IPS-15b (cell line): Measurements from ENCODE around the gene PDE8A.

ENCODE experiments used
- H3K27me3 ChIP-seq: one replicate; pipeline ENCODE4 v1.6.1; 2013; ENCODE audit warnings: low read length; ENCODE audit not compliant: control insufficient read depth, insufficient read depth
- H3K36me3 ChIP-seq: one replicate; pipeline ENCODE4 v1.6.1; 2013; ENCODE audit warnings: low read length; ENCODE audit not compliant: control insufficient read depth, insufficient read depth
- H3K4me1 ChIP-seq: one replicate; pipeline ENCODE4 v1.6.1; 2013; ENCODE audit warnings: mild to moderate bottlenecking, low read length; ENCODE audit not compliant: control insufficient read depth, insufficient read depth
- H3K4me3 ChIP-seq: one replicate; pipeline ENCODE4 v1.5.1; 2013; ENCODE audit warnings: low read depth, low read length
- H3K9ac ChIP-seq: one replicate; pipeline ENCODE4 v1.6.1; 2013; ENCODE audit warnings: low read depth, mild to moderate bottlenecking, low read length
- H3K9me3 ChIP-seq: one replicate; pipeline ENCODE4 v1.6.1; 2013; ENCODE audit warnings: mild to moderate bottlenecking, low read length; ENCODE audit not compliant: control insufficient read depth, insufficient read depth

PDE8A gene

GRCh38 chr15:84981711-84982300 is at the start of gene PDE8A:
PDE8A (plus strand) TSS chr15:84981856; CDS start chr15:84982163, 307 bp downstream.
- Histone ChIP-seq H3K4me1 (peaks cover 6% of the 10 kb centered on the region), H3K27me3 (peaks cover 50% of the 10 kb centered on the region), H3K4me3 (peak within 1 kb of the TSS; percentile 80), H3K36me3 (no peaks in the 10 kb centered on the region), H3K9ac (peak within 1 kb of the TSS; percentile 73), H3K9me3 (no peaks in the 10 kb centered on the region)

- H3K36me3 ChIP-seq = no peaks in the 10 kb centered on the region
- no peak overlapping the region for H3K4me3 ChIP-seq
- H3K27me3 ChIP-seq = no peaks in the 10 kb centered on the region
- no peaks in the 10 kb centered on the region for H3K4me1 ChIP-seq
- H3K9me3 ChIP-seq = no peaks in the 10 kb centered on the region
- no peak overlapping the region for H3K9ac ChIP-seq
These were observed 46.5 kb upstream of the PDE8A start for GRCh38 chr15:84934942-84935729.

- H3K9me3 ChIP-seq = no peaks in the 10 kb centered on the region
- H3K36me3 ChIP-seq = no peaks in the 10 kb centered on the region
- no peaks in the 10 kb centered on the region for H3K27me3 ChIP-seq
- no peak overlapping the region for H3K4me3 ChIP-seq
- no peaks in the 10 kb centered on the region for H3K4me1 ChIP-seq
- H3K9ac ChIP-seq = no peak overlapping the region
These were observed 44.5 kb upstream of the PDE8A start for GRCh38 chr15:84937144-84937543.

- H3K27me3 ChIP-seq = no peaks in the 10 kb centered on the region
- H3K36me3 ChIP-seq = no peaks in the 10 kb centered on the region
- no peak overlapping the region for H3K4me3 ChIP-seq
- H3K9me3 ChIP-seq = no peaks in the 10 kb centered on the region
- no peak overlapping the region for H3K9ac ChIP-seq
- H3K4me1 ChIP-seq = no peaks in the 10 kb centered on the region
These were observed 42.9 kb upstream of the PDE8A start for GRCh38 chr15:84938726-84939125.

- no peaks in the 10 kb centered on the region for H3K4me1 ChIP-seq
- no peak overlapping the region for H3K9ac ChIP-seq
- no peaks in the 10 kb centered on the region for H3K27me3 ChIP-seq
- H3K9me3 ChIP-seq = no peaks in the 10 kb centered on the region
- H3K36me3 ChIP-seq = no peaks in the 10 kb centered on the region
- H3K4me3 ChIP-seq = no peak overlapping the region
These were observed 41.3 kb upstream of the PDE8A start for GRCh38 chr15:84940399-84940798.

- no peaks in the 10 kb centered on the region for H3K9me3 ChIP-seq
- H3K36me3 ChIP-seq = no peaks in the 10 kb centered on the region
- H3K4me3 ChIP-seq = no peak overlapping the region
These were observed 39.2 kb upstream of the PDE8A start for GRCh38 chr15:84942456-84942855.

GRCh38 chr15:84944311-84944710 is 37.3 kb upstream of the PDE8A start:
- Histone ChIP-seq H3K36me3 (no peaks in the 10 kb centered on the region), H3K4me3 (no peak overlapping the region), H3K27me3 (no peaks in the 10 kb centered on the region), H3K4me1 (no peaks in the 10 kb centered on the region), H3K9me3 (no peaks in the 10 kb centered on the region), H3K9ac (no peak overlapping the region)

More at GRCh38 chr15:84942456-84942855, 39.2 kb upstream of the PDE8A start:
- H3K9ac ChIP-seq = no peak overlapping the region
- H3K27me3 ChIP-seq = no peaks in the 10 kb centered on the region
- H3K4me1 ChIP-seq = no peaks in the 10 kb centered on the region

- Histone ChIP-seq H3K36me3 (no peaks in the 10 kb centered on the region), H3K9me3 (no peaks in the 10 kb centered on the region), H3K4me1 (no peaks in the 10 kb centered on the region), H3K27me3 (no peaks in the 10 kb centered on the region), H3K9ac (no peak overlapping the region), H3K4me3 (no peak overlapping the region)
These were observed 36.8 kb upstream of the PDE8A start for GRCh38 chr15:84944861-84945260.

GRCh38 chr15:84946772-84947489 is 34.7 kb upstream of the PDE8A start:
- H3K4me3 ChIP-seq = no peak overlapping the region
- H3K9me3 ChIP-seq = no peaks in the 10 kb centered on the region
- H3K36me3 ChIP-seq = no peaks in the 10 kb centered on the region
- no peaks in the 10 kb centered on the region for H3K27me3 ChIP-seq
- H3K4me1 ChIP-seq = no peaks in the 10 kb centered on the region
- H3K9ac ChIP-seq = no peak overlapping the region

- no peaks in the 10 kb centered on the region for H3K27me3 ChIP-seq
- no peak overlapping the region for H3K9ac ChIP-seq
- H3K36me3 ChIP-seq = no peaks in the 10 kb centered on the region
- no peak overlapping the region for H3K4me3 ChIP-seq
- no peaks in the 10 kb centered on the region for H3K9me3 ChIP-seq
- H3K4me1 ChIP-seq = no peaks in the 10 kb centered on the region
These were observed 33.5 kb upstream of the PDE8A start for GRCh38 chr15:84947947-84948830.

- Histone ChIP-seq H3K4me1 (no peaks in the 10 kb centered on the region), H3K36me3 (no peaks in the 10 kb centered on the region), H3K4me3 (no peak overlapping the region), H3K9ac (no peak overlapping the region), H3K9me3 (no peaks in the 10 kb centered on the region), H3K27me3 (no peaks in the 10 kb centered on the region)
These were observed 32.6 kb upstream of the PDE8A start for GRCh38 chr15:84949043-84949442.
